GM06990 (cell line): ENCODE results near the gene MEGF6.

Experiments
- DNase-seq: peaks from one replicate; pipeline ENCODE4 v3.0.0-alpha.2; 2011; ENCODE audit not compliant: insufficient read length; ENCODE audit errors: extremely low read depth
- H3K27me3 ChIP-seq: replicated peaks from 2 replicates; pipeline ENCODE4 v1.6.0; 2011; ENCODE audit warnings: low read length; ENCODE audit not compliant: control insufficient read depth, insufficient read depth
- H3K36me3 ChIP-seq: 2 replicates; pipeline ENCODE4 v1.5.1; 2011; ENCODE audit warnings: low read length; ENCODE audit not compliant: control insufficient read depth, insufficient read depth
- H3K4me3 ChIP-seq: replicated peaks from 2 replicates; pipeline ENCODE4 v1.5.1; 2011; ENCODE audit warnings: low read depth, mild to moderate bottlenecking, control low read depth, low read length
- CTCF ChIP-seq: IDR thresholded peaks from 2 replicates; pipeline ENCODE4 v1.5.1; 2011; ENCODE audit warnings: low read length, control low read depth, mild to moderate bottlenecking, inconsistent platforms; ENCODE audit not compliant: insufficient read depth, poor library complexity, severe bottlenecking

Gene MEGF6

GRCh38 chr1:3481046-3481445, 130.3 kb downstream of the MEGF6 start:
- H3K4me3 ChIP-seq = no peak overlapping the region

GRCh38 chr1:3480369-3480719, 131.0 kb downstream of the MEGF6 start:
- no peak for DNase-seq
- H3K36me3 ChIP-seq = no peaks in the 10 kb centered on the region
- TF ChIP-seq CTCF = no peak

More at GRCh38 chr1:3481046-3481445, 130.3 kb downstream of the MEGF6 start:
- no peaks in the 10 kb centered on the region for H3K36me3 ChIP-seq
- no peak for DNase-seq
- H3K27me3 ChIP-seq = no peaks in the 10 kb centered on the region
- TF ChIP-seq CTCF = no peak

GRCh38 chr1:3479511-3480368, 131.6 kb downstream of the MEGF6 start:
- H3K4me3 ChIP-seq = no peak overlapping the region
- H3K36me3 ChIP-seq = no peaks in the 10 kb centered on the region
- no peak for DNase-seq
- no peaks in the 10 kb centered on the region for H3K27me3 ChIP-seq
- no peak for TF ChIP-seq CTCF

More at GRCh38 chr1:3480369-3480719, 131.0 kb downstream of the MEGF6 start:
- no peaks in the 10 kb centered on the region for H3K27me3 ChIP-seq
- H3K4me3 ChIP-seq = no peak overlapping the region

GRCh38 chr1:3478187-3478586, 133.1 kb downstream of the MEGF6 start:
- DNase-seq = no peak
- H3K4me3 ChIP-seq = no peak overlapping the region
- no peak for TF ChIP-seq CTCF
- no peaks in the 10 kb centered on the region for H3K36me3 ChIP-seq
- H3K27me3 ChIP-seq = no peaks in the 10 kb centered on the region

GRCh38 chr1:3477241-3477995, 133.9 kb downstream of the MEGF6 start:
- no peak for DNase-seq
- Histone ChIP-seq H3K4me3 (no peak overlapping the region), H3K36me3 (no peaks in the 10 kb centered on the region), H3K27me3 (no peaks in the 10 kb centered on the region)
- TF ChIP-seq CTCF = no peak
